HEK293 (cell line): ENCODE data around the gene PSMC3.

ENCODE experiments used
- CTCF ChIA-PET: fragments of 350-600 bp; formaldehyde crosslinking; extraction: SDS; loops from one replicate; lab custom pipeline; 2021; ENCODE audit warnings: antibody characterized with exemption; lab: Yijun Ruan, JAX
- POLR2A ChIA-PET: fragments of 300-600 bp; formaldehyde crosslinking; extraction: SDS; loops from one replicate; lab custom pipeline; 2020; ENCODE audit warnings: antibody characterized with exemption, inconsistent platforms; lab: Yijun Ruan, JAX
- H3K27ac ChIP-seq: fragments of 200-500 bp; sonication (Bioruptor generic); 2 replicates; pipeline ENCODE4 v1.5.1; 2014; ENCODE audit warnings: low read depth, low read length, control low read depth, inconsistent platforms; ENCODE audit errors: extremely low read depth
- H3K36me3 ChIP-seq, 2 experiments: fragments of 200-500 bp in 1 of 2; sonication (Bioruptor generic) in 1 of 2; 1 replicate in 1 of 2; 2 replicates in 1 of 2; pipeline ENCODE4 v1.5.1; 2014 to 2017; ENCODE audit warnings: inconsistent platforms in 2 of 2, low read length in 2 of 2; ENCODE audit not compliant: control insufficient read depth in 2 of 2, insufficient read depth in 1 of 2
- H3K4me1 ChIP-seq: fragments of 200-500 bp; sonication (Bioruptor generic); 2 replicates; pipeline ENCODE4 v1.5.1; 2014; ENCODE audit warnings: mild to moderate bottlenecking, low read length, inconsistent platforms; ENCODE audit not compliant: control insufficient read depth, insufficient read depth
- H3K4me3 ChIP-seq: 2 replicates; pipeline ENCODE4 v1.5.1; 2011; ENCODE audit warnings: low read depth, mild to moderate bottlenecking, control low read depth, low read length, moderate library complexity
- H3K9me3 ChIP-seq: fragments of 200-500 bp; sonication (Bioruptor generic); 2 replicates; pipeline ENCODE4 v1.5.1; 2014; ENCODE audit warnings: low read depth, low read length, inconsistent platforms; ENCODE audit not compliant: control insufficient read depth, insufficient read depth
- AEBP2 ChIP-seq: fragments of 450-650 bp; formaldehyde crosslinking; IDR thresholded peaks from 2 replicates; pipeline ENCODE4 v1.5.1; 2016; ENCODE audit warnings: missing biosample characterization, missing genetic modification characterization, borderline replicate concordance
- BCL11A ChIP-seq: fragments of 450-650 bp; formaldehyde crosslinking; IDR thresholded peaks from 2 replicates; pipeline ENCODE4 v1.5.1; 2016; ENCODE audit warnings: low read depth, missing biosample characterization, missing genetic modification characterization
- CTCF ChIP-seq: fragments of 450-650 bp; formaldehyde crosslinking; IDR thresholded peaks from 2 replicates; pipeline ENCODE4 v1.5.1; 2016; ENCODE audit warnings: missing biosample characterization, missing genetic modification characterization
- FEZF1 ChIP-seq: fragments of 450-650 bp; formaldehyde crosslinking; IDR thresholded peaks from 2 replicates; pipeline ENCODE4 v1.5.1; 2016; ENCODE audit warnings: missing biosample characterization, missing genetic modification characterization
- TRIM28 ChIP-seq: IDR thresholded peaks from 2 replicates; pipeline ENCODE4 v1.6.1; 2011; ENCODE audit warnings: low read length, control low read depth, borderline replicate concordance
- YY2 ChIP-seq: fragments of 450-650 bp; formaldehyde crosslinking; IDR thresholded peaks from 2 replicates; pipeline ENCODE4 v1.5.1; 2016; ENCODE audit warnings: missing biosample characterization, missing genetic modification characterization
- ZBTB8A ChIP-seq: fragments of 450-650 bp; formaldehyde crosslinking; IDR thresholded peaks from 2 replicates; pipeline ENCODE4 v1.5.1; 2016; ENCODE audit warnings: missing biosample characterization, missing genetic modification characterization
- ZFP3 ChIP-seq: fragments of 450-650 bp; formaldehyde crosslinking; IDR thresholded peaks from 2 replicates; pipeline ENCODE4 v1.5.1; 2016; ENCODE audit warnings: low read depth, missing biosample characterization, missing genetic modification characterization
- ZNF10 ChIP-seq: fragments of 450-650 bp; formaldehyde crosslinking; IDR thresholded peaks from 2 replicates; pipeline ENCODE4 v1.5.1; 2017; ENCODE audit warnings: missing biosample characterization, missing genetic modification characterization
- ZNF2 ChIP-seq: fragments of 450-650 bp; formaldehyde crosslinking; IDR thresholded peaks from 2 replicates; pipeline ENCODE4 v1.5.1; 2016; ENCODE audit warnings: missing biosample characterization, missing genetic modification characterization
- ZNF239 ChIP-seq: fragments of 450-650 bp; formaldehyde crosslinking; IDR thresholded peaks from 2 replicates; pipeline ENCODE4 v1.5.1; 2016; ENCODE audit warnings: missing biosample characterization, missing genetic modification characterization
- ZNF394 ChIP-seq: fragments of 450-650 bp; formaldehyde crosslinking; IDR thresholded peaks from 2 replicates; pipeline ENCODE4 v1.5.1; 2016; ENCODE audit warnings: missing biosample characterization, missing genetic modification characterization, mild to moderate bottlenecking, moderate library complexity, borderline replicate concordance
- ZNF423 ChIP-seq: fragments of 450-650 bp; formaldehyde crosslinking; IDR thresholded peaks from 2 replicates; pipeline ENCODE4 v1.5.1; 2016; ENCODE audit warnings: missing biosample characterization, missing genetic modification characterization
- ZNF433 ChIP-seq: fragments of 450-650 bp; formaldehyde crosslinking; IDR thresholded peaks from 2 replicates; pipeline ENCODE4 v1.5.1; 2016; ENCODE audit warnings: missing biosample characterization, missing genetic modification characterization, low read depth
- ZNF513 ChIP-seq: fragments of 450-650 bp; IDR thresholded peaks from 2 replicates; pipeline ENCODE4 v1.5.1; 2018; ENCODE audit warnings: missing biosample characterization, missing genetic modification characterization
- ZNF518A ChIP-seq: fragments of 450-650 bp; formaldehyde crosslinking; conservative IDR thresholded peaks from 2 replicates; pipeline ENCODE4 v1.5.1; 2016; ENCODE audit warnings: low read depth, missing biosample characterization, missing genetic modification characterization
- ZNF621 ChIP-seq: fragments of 450-650 bp; formaldehyde crosslinking; IDR thresholded peaks from 2 replicates; pipeline ENCODE4 v1.5.1; 2017; ENCODE audit warnings: missing biosample characterization, missing genetic modification characterization
- ZNF639 ChIP-seq: fragments of 450-650 bp; formaldehyde crosslinking; IDR thresholded peaks from 2 replicates; pipeline ENCODE4 v1.5.1; 2016; ENCODE audit warnings: missing biosample characterization, missing genetic modification characterization

PSMC3 gene

GRCh38 chr11:47388697-47389576 lies 37.3 kb downstream of the PSMC3 start:
- CTCF ChIA-PET, result interaction anchor here (1.0 to 5.6 kb wide), 3 partner anchors 10 to 23 kb away, joined by 4 to 37 read pairs (median 7); no protein-coding TSS in a partner anchor
- TF ChIP-seq ZNF239 (tag by site-specific recombination), result peak; percentile 89
- TF ChIP-seq CTCF (tag by site-specific recombination), result no peak
- TF ChIP-seq ZNF10 (tag by site-specific recombination), result no peak
- TF ChIP-seq, all 188 proteins: peak for 1

DNA sequence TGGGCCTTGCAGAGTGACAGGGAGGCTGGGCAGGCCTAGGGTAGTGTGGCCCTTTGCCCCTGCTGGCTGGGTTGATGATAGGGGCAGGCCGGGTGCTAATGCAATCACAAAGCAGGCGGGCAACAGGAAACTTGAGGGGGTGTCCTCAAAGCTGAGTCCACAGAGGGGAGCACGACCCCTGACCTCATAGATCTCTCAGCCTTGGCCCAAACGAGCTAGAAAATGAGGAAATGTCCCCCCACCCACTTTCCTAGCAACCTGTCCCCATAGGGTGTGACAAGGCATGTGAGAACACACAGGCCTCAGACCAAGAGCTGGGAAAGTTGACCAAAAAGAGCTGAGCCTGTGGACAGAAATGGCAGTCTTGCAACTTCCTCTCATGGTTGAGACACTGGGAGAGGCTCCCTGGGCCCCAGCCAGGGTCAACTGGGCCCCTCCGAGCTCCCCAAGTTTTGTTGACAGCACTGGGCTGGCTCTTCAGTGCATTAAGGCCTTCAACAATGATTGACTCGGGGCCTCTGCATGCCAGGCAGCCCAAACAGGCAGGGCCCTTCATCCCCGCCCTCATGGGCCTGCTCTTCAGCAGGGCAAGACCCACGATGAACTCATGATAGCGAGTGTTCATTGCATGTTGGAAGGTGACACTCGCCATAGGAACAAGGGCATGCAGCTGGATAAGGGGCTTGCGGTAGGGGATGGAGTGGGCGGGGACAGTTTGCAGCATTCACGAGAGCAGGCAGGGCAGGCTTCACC lies 38.1 kb downstream of the PSMC3 start:
- CTCF ChIA-PET, result interaction anchor here (1.0 to 5.6 kb wide), 3 partner anchors 11 to 24 kb away, joined by 4 to 37 read pairs (median 7); no protein-coding TSS in a partner anchor
- POLR2A ChIA-PET, result no interaction called here
- Histone ChIP-seq H3K9me3 (no peaks in the 10 kb centered on the region), H3K27ac (no peak overlapping the region), H3K4me1 (no peaks in the 10 kb centered on the region), H3K36me3 (no peaks in the 10 kb centered on the region), H3K4me3 (no peak overlapping the region)
- TF ChIP-seq ZNF433 (tag by site-specific recombination) (no peak), ZNF423 (tag by site-specific recombination) (no peak), BCL11A (tag by site-specific recombination) (no peak), AEBP2 (no peak), ZFP3 (tag by site-specific recombination) (no peak), ZNF518A (tag by site-specific recombination) (no peak), ZBTB8A (tag by site-specific recombination) (no peak), ZNF2 (tag by site-specific recombination) (no peak), TRIM28 (no peak), ZNF639 (tag by site-specific recombination) (no peak), FEZF1 (no peak), ZNF394 (no peak), YY2 (tag by site-specific recombination) (no peak), ZNF621 (tag by site-specific recombination) (no peak), ZNF513 (tag by site-specific recombination) (no peak)

More at GRCh38 chr11:47388697-47389576, 37.3 kb downstream of the PSMC3 start:
- no peaks in the 10 kb centered on the region for H3K4me1 ChIP-seq
- no peaks in the 10 kb centered on the region for H3K36me3 ChIP-seq
- no peaks in the 10 kb centered on the region for H3K9me3 ChIP-seq
- POLR2A ChIA-PET, result no interaction called here
- no peak overlapping the region for H3K27ac ChIP-seq
- H3K4me3 ChIP-seq, result no peak overlapping the region
